SK-N-MC (cell line): Measurements from ENCODE around the gene CRKL.

Experiments used
- EZH2 ChIP-seq: fragments of 200-600 bp; sonication (generic); IDR thresholded peaks from one replicate; pipeline ENCODE4 v1.6.1; 2017; ENCODE audit warnings: antibody characterized with exemption
- FOXP2 ChIP-seq: optimal IDR thresholded peaks from 2 replicates; pipeline ENCODE3; 2011; ENCODE audit warnings: mild to moderate bottlenecking, moderate library complexity; ENCODE audit not compliant: insufficient read depth; ENCODE audit errors: extremely low read length, control extremely low read depth
- POLR2AphosphoS5 ChIP-seq: IDR thresholded peaks from 2 replicates; pipeline ENCODE4 v1.6.1; 2012; ENCODE audit warnings: mild to moderate bottlenecking, low read depth, low read length, borderline replicate concordance

GRCh38 chr22:20881869-20882815 is 35.1 kb upstream of the CRKL start:
- no peak for TF ChIP-seq POLR2AphosphoS5
- no peak for TF ChIP-seq EZH2
- TF ChIP-seq FOXP2: no peak
